ENCODE data around the gene DPP3. TPM values are rescaled to one million over a fixed set of nuclear protein-coding genes. Genes with fewer than 3 reads are reported as not detected.
A peak's percentile ranks its signal among the peaks of the same experiment; 100 is the strongest.

Gene DPP3
- total RNA-seq, 1 donor from 2014 or later, result 32.7 TPM

- Histone ChIP-seq H3K27me3 (ENCODE audit: low read depth) (no peaks in the 10 kb centered on the region), H3K27ac (peak overlapping the region; percentile 92), H3K4me1 (peaks cover 17% of the 10 kb centered on the region), H3K9me3 (no peaks in the 10 kb centered on the region), H3K36me3 (peaks cover 34% of the 10 kb centered on the region), H3K4me3 (peak overlapping the region; percentile 75)
- DNase-seq, result peak; percentile 70
- TF ChIP-seq, protein P1, sequence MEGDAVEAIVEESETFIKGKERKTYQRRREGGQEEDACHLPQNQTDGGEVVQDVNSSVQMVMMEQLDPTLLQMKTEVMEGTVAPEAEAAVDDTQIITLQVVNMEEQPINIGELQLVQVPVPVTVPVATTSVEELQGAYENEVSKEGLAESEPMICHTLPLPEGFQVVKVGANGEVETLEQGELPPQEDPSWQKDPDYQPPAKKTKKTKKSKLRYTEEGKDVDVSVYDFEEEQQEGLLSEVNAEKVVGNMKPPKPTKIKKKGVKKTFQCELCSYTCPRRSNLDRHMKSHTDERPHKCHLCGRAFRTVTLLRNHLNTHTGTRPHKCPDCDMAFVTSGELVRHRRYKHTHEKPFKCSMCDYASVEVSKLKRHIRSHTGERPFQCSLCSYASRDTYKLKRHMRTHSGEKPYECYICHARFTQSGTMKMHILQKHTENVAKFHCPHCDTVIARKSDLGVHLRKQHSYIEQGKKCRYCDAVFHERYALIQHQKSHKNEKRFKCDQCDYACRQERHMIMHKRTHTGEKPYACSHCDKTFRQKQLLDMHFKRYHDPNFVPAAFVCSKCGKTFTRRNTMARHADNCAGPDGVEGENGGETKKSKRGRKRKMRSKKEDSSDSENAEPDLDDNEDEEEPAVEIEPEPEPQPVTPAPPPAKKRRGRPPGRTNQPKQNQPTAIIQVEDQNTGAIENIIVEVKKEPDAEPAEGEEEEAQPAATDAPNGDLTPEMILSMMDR (IDR thresholded peaks at IDR 0.05), result no peak
- intact Hi-C loops (cut with DNase I), result no loop called here
- peak; percentile 55 to 76 for ATAC-seq
These were observed 679 bp upstream of the DPP3 start for GRCh38 chr11:66479394-66480116.

DNA sequence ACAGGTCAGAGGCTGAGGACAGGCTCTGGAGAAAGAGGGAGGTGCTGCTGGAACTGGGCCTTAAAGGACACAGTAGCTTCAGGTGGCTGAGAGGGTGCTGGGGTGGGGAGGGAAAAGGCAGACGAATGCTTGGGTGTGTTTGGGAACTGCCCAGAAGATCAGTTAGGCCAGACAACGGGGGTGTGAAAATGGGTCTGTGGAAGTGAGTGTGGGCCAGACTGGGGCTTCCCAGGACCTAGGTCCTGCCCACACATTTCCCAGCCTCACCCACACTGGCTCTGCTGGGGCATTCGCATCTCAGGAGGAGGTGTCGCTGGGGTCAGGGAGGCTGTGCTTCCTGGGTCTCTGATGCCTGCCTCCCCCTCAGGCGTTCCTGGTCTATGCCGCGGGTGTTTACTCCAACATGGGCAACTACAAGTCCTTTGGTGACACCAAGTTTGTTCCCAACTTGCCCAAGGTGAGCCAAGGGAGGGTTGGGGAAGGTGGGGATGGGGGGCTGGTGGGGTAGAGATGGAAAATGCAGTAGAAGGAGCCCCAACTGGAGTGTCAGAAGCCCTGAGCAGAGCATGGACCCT lies 4.7 kb downstream of the DPP3 start:
- Histone ChIP-seq H3K4me1 (peaks cover 8% of the 10 kb centered on the region), H3K27ac (no peak overlapping the region), H3K36me3 (peaks cover 66% of the 10 kb centered on the region), H3K9me3 (no peaks in the 10 kb centered on the region), H3K4me3 (no peak overlapping the region), H3K27me3 (ENCODE audit: low read depth) (no peaks in the 10 kb centered on the region)
- TF ChIP-seq, protein P1 (IDR thresholded peaks at IDR 0.05), result no peak
- no peak for ATAC-seq
- intact Hi-C loops (cut with DNase I), result no loop called here
- no peak for DNase-seq

- DNase-seq (no peak), ATAC-seq (no peak)
- Histone ChIP-seq H3K36me3 (peaks cover 87% of the 10 kb centered on the region), H3K4me3 (no peak overlapping the region), H3K4me1 (no peaks in the 10 kb centered on the region), H3K27ac (no peak overlapping the region), H3K9me3 (no peaks in the 10 kb centered on the region), H3K27me3 (ENCODE audit: low read depth) (no peaks in the 10 kb centered on the region)
- intact Hi-C loops (cut with DNase I), result no loop called here
- TF ChIP-seq, protein P1 (IDR thresholded peaks at IDR 0.05), result no peak
These were observed 8.7 kb downstream of the DPP3 start for GRCh38 chr11:66488957-66489356.

DNA sequence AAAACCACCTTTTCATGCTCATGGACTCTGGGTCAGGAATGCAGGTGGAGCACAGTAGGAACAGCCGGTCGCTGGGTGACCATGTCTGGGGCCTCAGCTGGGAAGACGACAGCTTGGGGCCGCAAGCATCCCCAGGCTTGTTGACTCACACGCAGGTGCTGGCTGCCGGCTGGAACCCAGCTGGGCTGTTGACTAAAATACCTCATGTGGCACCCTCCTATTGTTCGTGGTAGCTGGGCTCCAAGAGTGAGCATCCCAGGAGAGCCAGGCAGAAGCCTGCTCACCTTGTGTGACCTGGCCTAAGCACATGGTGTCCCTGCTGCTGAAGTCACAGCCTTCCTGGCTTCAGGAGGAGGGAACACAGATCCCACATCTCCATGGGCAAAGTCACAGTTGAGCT lies 9.4 kb downstream of the DPP3 start:
- Histone ChIP-seq H3K36me3 (peaks cover 88% of the 10 kb centered on the region), H3K9me3 (no peaks in the 10 kb centered on the region), H3K27me3 (ENCODE audit: low read depth) (no peaks in the 10 kb centered on the region), H3K4me1 (no peaks in the 10 kb centered on the region), H3K27ac (no peak overlapping the region), H3K4me3 (no peak overlapping the region)
- TF ChIP-seq, protein P1 (IDR thresholded peaks at IDR 0.05), result no peak
- DNase-seq, result no peak
- ATAC-seq, result no peak
- intact Hi-C loops (cut with DNase I), result no loop called here

- Histone ChIP-seq H3K27ac (no peak overlapping the region), H3K36me3 (peaks cover 80% of the 10 kb centered on the region), H3K4me3 (no peak overlapping the region), H3K9me3 (no peaks in the 10 kb centered on the region), H3K27me3 (ENCODE audit: low read depth) (no peaks in the 10 kb centered on the region), H3K4me1 (no peaks in the 10 kb centered on the region)
- TF ChIP-seq, protein P1 (IDR thresholded peaks at IDR 0.05), result no peak
- no peak for DNase-seq
- ATAC-seq, result no peak
- intact Hi-C loops (cut with DNase I), result no loop called here
These were observed 11.2 kb downstream of the DPP3 start for GRCh38 chr11:66491315-66491935.
